Nucleus accumbens (tissue), 56 donors: Measurements from ENCODE around the gene DAB1.

ENCODE experiments used
- DNase-seq, 56 donors: peaks; one replicate each; lab custom pipeline; 2025; lab: John Stamatoyannopoulos, UW

Gene DAB1

GRCh38 chr1:56967900-56968832 is 455.7 kb downstream of the DAB1 start:
- peak in 1 of 56 donors; percentile 1 for DNase-seq

GRCh38 chr1:56967355-56967754 is 456.5 kb downstream of the DAB1 start:
- no peak for DNase-seq

- DNase-seq = no peak
Observed at GRCh38 chr1:56966698-56966999, 457.2 kb downstream of the DAB1 start.

- DNase-seq = no peak
Observed at GRCh38 chr1:56965916-56966697, 457.8 kb downstream of the DAB1 start, which contains the start of gene C8B. Gene C8B, minus strand, starts transcription at chr1:56966015. Its CDS starts 67 bp downstream, at chr1:56965948.

- DNase-seq = no peak
Observed at GRCh38 chr1:56965191-56965590, 458.7 kb downstream of the DAB1 start.

GRCh38 chr1:56964349-56965017 is 459.4 kb downstream of the DAB1 start:
- no peak for DNase-seq

- no peak for DNase-seq
Observed at GRCh38 chr1:56963667-56964066, 460.2 kb downstream of the DAB1 start.

- no peak for DNase-seq
Observed at GRCh38 chr1:56961426-56961825, 462.4 kb downstream of the DAB1 start.

- DNase-seq = no peak
Observed at GRCh38 chr1:56958526-56958925, 465.3 kb downstream of the DAB1 start.

GRCh38 chr1:56957931-56958330 is 465.9 kb downstream of the DAB1 start:
- no peak for DNase-seq

GRCh38 chr1:56954664-56955063 is 469.2 kb downstream of the DAB1 start:
- DNase-seq = no peak

- no peak for DNase-seq
Observed at GRCh38 chr1:56953386-56953785, 470.5 kb downstream of the DAB1 start.

GRCh38 chr1:56952501-56952900 is 471.4 kb downstream of the DAB1 start:
- no peak for DNase-seq

- DNase-seq = no peak
Observed at GRCh38 chr1:56948403-56949023, 475.3 kb downstream of the DAB1 start.
